HepG2 (cell line): ENCODE results near the gene COLEC12. TPM values are rescaled to one million over a fixed set of nuclear protein-coding genes. Genes with fewer than 3 reads are reported as not detected.
A peak's percentile ranks its signal among the peaks of the same experiment; 100 is the strongest.

Experiments used
- ERF ChIP-seq: IDR thresholded peaks from 2 replicates; pipeline ENCODE4 v1.6.1; 2018; ENCODE audit warnings: missing biosample characterization, missing genetic modification reagents
- MAF1 ChIP-seq: sonication (generic); formaldehyde crosslinking; IDR thresholded peaks from 2 replicates; pipeline ENCODE4 v1.5.0; 2020; ENCODE audit warnings: missing genetic modification reagents, borderline replicate concordance
- MXI1 ChIP-seq: IDR thresholded peaks from 3 replicates; pipeline ENCODE4 v1.6.1; 2012; ENCODE audit warnings: low read depth, low read length, inconsistent platforms, borderline replicate concordance
- NFYB ChIP-seq: sonication (generic); formaldehyde crosslinking; IDR thresholded peaks from 2 replicates; pipeline ENCODE4 v1.4.0; 2020; ENCODE audit warnings: missing genetic modification reagents
- TARDBP ChIP-seq: sonication (generic); formaldehyde crosslinking; IDR thresholded peaks from 2 replicates; pipeline ENCODE4 v1.8.0; 2022; ENCODE audit warnings: mild to moderate bottlenecking, missing genetic modification reagents
- ZBTB21 ChIP-seq: sonication (generic); formaldehyde crosslinking; IDR thresholded peaks from 2 replicates; pipeline ENCODE4 v1.4.0; 2020; ENCODE audit warnings: missing genetic modification reagents
- ZMAT3 ChIP-seq: sonication (generic); formaldehyde crosslinking; conservative IDR thresholded peaks from 2 replicates; pipeline ENCODE4 v1.7.0; 2021; ENCODE audit warnings: missing genetic modification reagents
- ZNF136 ChIP-seq: sonication (generic); formaldehyde crosslinking; IDR thresholded peaks from 2 replicates; pipeline ENCODE4 v1.8.1; 2022; ENCODE audit warnings: low read depth, mild to moderate bottlenecking, moderate library complexity, missing genetic modification reagents
- polyA plus RNA-seq, 8 experiments: library from polyadenylated mRNA; depleted of rRNA in 3 of 8; stranded (reverse) in 7 of 8; unstranded in 1 of 8; fragments of >200 nt; fragmentation: Illumina TruSeq in 4 of 8; extraction: Trizol in 4 of 8; gene quantifications; 2 replicates each; pipeline versions ENCODE4 v1.2.1 to v1.2.3, GENCODE V29; 2011 to 2016; ENCODE audit warnings: low read depth in 4 of 8, missing spikeins in 1 of 8, mixed read lengths in 1 of 8; ENCODE audit not compliant: insufficient read depth in 1 of 8
- total RNA-seq, 5 experiments: library from RNA; depleted of rRNA; stranded (reverse); fragments of >200 nt; fragmentation: Illumina TruSeq; extraction: Trizol; gene quantifications; 2 replicates each; pipeline ENCODE4 v1.2.3, GENCODE V29; 2016; ENCODE audit warnings: low read depth in 1 of 5
- TF ChIP-seq, protein P1 (sequence below), 2 experiments: fragments of 450-650 bp in 1 of 2; sonication (generic) in 1 of 2; formaldehyde crosslinking in 1 of 2; IDR thresholded peaks; 2 replicates each; pipeline versions ENCODE4 v1.6.1 to v1.8.0; 2016 to 2022; ENCODE audit warnings: antibody characterized with exemption in 1 of 2, mild to moderate bottlenecking in 1 of 2, missing genetic modification reagents in 1 of 2
- TF ChIP-seq, protein P2 (sequence below): sonication (generic); formaldehyde crosslinking; IDR thresholded peaks from 2 replicates; pipeline ENCODE4 v1.5.0; 2020; ENCODE audit warnings: mild to moderate bottlenecking, missing genetic modification reagents
- TF ChIP-seq, protein P3 (sequence below): sonication (generic); formaldehyde crosslinking; IDR thresholded peaks from 2 replicates; pipeline ENCODE4 v1.5.0; 2020; ENCODE audit warnings: mild to moderate bottlenecking, missing genetic modification reagents
- TF ChIP-seq, protein P4 (sequence below): sonication (generic); formaldehyde crosslinking; IDR thresholded peaks from 2 replicates; pipeline ENCODE4 v1.5.1; 2020; ENCODE audit warnings: missing genetic modification reagents, mild to moderate bottlenecking, borderline replicate concordance

COLEC12 gene
- total and polyA plus RNA-seq, 2 of the 13 experiments (the other 11 are each of a cell fraction or from before 2014, with no cell fraction given): 0.02 to 0.11 TPM

DNA sequence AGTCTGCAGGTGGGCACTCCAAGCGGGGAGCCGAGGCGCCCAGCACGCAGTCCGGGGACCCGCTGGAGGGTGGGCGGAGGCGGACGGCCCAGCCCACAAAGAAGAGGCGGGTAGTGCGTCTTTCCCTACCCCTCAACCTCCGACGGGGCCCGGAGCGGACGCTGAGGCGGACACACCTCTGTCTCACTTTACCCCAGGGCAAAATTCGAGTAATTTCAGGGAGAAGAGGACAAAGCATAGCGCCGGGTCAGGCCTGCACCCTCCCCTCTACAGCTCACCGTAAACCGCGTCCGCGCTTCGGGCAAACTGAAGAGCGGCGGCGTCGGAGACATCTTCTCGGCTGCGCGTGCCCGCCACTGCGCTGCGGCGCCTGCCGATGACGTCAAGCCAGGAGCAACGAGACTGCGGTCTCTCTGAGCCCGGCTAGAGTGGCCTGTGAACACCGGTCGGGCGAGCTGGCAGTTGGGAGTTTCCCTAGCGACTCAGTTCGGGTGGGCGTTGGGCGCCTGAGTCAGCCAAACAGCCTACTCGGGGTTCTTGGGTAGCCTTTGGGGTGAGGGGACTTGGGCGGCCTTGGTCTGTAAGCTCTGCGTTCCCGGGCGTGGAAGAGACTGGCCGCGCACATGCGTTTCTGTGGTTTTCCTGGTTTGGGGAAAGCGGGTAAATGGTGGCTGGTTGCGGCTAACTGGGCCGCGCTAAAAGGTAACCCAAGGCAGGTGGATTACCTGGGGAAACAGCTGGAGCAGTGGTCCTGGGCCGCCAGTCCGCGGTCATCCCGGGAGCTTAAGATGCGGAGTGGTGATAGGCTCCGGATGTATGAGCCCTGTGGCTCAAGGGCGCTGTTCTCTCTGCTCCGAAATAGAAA lies 232.6 kb downstream of the COLEC12 start, which contains the start of gene THOC1 (continued):
- TF ChIP-seq, protein P1, sequence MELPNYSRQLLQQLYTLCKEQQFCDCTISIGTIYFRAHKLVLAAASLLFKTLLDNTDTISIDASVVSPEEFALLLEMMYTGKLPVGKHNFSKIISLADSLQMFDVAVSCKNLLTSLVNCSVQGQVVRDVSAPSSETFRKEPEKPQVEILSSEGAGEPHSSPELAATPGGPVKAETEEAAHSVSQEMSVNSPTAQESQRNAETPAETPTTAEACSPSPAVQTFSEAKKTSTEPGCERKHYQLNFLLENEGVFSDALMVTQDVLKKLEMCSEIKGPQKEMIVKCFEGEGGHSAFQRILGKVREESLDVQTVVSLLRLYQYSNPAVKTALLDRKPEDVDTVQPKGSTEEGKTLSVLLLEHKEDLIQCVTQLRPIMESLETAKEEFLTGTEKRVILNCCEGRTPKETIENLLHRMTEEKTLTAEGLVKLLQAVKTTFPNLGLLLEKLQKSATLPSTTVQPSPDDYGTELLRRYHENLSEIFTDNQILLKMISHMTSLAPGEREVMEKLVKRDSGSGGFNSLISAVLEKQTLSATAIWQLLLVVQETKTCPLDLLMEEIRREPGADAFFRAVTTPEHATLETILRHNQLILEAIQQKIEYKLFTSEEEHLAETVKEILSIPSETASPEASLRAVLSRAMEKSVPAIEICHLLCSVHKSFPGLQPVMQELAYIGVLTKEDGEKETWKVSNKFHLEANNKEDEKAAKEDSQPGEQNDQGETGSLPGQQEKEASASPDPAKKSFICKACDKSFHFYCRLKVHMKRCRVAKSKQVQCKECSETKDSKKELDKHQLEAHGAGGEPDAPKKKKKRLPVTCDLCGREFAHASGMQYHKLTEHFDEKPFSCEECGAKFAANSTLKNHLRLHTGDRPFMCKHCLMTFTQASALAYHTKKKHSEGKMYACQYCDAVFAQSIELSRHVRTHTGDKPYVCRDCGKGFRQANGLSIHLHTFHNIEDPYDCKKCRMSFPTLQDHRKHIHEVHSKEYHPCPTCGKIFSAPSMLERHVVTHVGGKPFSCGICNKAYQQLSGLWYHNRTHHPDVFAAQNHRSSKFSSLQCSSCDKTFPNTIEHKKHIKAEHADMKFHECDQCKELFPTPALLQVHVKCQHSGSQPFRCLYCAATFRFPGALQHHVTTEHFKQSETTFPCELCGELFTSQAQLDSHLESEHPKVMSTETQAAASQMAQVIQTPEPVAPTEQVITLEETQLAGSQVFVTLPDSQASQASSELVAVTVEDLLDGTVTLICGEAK (IDR thresholded peaks at IDR 0.05): no peak
- TF ChIP-seq, protein P1 (CRISPR knock-in tag; IDR thresholded peaks at IDR 0.05): peak; percentile 92; the same call in 1 of the 2 replicates
- TF ChIP-seq ZBTB21 (CRISPR knock-in tag) (peak; percentile 55; the same call in 1 of the 2 replicates), TARDBP (CRISPR knock-in tag) (peak; percentile 93), MXI1 (peak; percentile 88; the same call in 1 of the 3 replicates), NFYB (CRISPR knock-in tag) (0 out of 2 replicates have a peak, but pooled peaks have one; percentile 38), ZNF136 (CRISPR knock-in tag) (0 out of 2 replicates have a peak, but pooled peaks have one; percentile 51), ERF (CRISPR knock-in tag) (peak; percentile 90), MAF1 (CRISPR knock-in tag) (peak; percentile 73; the same call in 1 of the 2 replicates), ZMAT3 (CRISPR knock-in tag) (peak; percentile 65)
- TF ChIP-seq, protein P2, sequence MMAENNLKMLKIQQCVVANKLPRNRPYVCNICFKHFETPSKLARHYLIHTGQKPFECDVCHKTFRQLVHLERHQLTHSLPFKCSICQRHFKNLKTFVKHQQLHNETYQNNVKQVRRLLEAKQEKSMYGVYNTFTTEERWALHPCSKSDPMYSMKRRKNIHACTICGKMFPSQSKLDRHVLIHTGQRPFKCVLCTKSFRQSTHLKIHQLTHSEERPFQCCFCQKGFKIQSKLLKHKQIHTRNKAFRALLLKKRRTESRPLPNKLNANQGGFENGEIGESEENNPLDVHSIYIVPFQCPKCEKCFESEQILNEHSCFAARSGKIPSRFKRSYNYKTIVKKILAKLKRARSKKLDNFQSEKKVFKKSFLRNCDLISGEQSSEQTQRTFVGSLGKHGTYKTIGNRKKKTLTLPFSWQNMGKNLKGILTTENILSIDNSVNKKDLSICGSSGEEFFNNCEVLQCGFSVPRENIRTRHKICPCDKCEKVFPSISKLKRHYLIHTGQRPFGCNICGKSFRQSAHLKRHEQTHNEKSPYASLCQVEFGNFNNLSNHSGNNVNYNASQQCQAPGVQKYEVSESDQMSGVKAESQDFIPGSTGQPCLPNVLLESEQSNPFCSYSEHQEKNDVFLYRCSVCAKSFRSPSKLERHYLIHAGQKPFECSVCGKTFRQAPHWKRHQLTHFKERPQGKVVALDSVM (CRISPR knock-in tag): peak; percentile 71
- TF ChIP-seq, protein P3, sequence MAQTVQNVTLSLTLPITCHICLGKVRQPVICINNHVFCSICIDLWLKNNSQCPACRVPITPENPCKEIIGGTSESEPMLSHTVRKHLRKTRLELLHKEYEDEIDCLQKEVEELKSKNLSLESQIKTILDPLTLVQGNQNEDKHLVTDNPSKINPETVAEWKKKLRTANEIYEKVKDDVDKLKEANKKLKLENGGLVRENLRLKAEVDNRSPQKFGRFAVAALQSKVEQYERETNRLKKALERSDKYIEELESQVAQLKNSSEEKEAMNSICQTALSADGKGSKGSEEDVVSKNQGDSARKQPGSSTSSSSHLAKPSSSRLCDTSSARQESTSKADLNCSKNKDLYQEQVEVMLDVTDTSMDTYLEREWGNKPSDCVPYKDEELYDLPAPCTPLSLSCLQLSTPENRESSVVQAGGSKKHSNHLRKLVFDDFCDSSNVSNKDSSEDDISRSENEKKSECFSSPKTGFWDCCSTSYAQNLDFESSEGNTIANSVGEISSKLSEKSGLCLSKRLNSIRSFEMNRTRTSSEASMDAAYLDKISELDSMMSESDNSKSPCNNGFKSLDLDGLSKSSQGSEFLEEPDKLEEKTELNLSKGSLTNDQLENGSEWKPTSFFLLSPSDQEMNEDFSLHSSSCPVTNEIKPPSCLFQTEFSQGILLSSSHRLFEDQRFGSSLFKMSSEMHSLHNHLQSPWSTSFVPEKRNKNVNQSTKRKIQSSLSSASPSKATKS (CRISPR knock-in tag): peak; percentile 94; the same call in 1 of the 2 replicates
- TF ChIP-seq, protein P4, sequence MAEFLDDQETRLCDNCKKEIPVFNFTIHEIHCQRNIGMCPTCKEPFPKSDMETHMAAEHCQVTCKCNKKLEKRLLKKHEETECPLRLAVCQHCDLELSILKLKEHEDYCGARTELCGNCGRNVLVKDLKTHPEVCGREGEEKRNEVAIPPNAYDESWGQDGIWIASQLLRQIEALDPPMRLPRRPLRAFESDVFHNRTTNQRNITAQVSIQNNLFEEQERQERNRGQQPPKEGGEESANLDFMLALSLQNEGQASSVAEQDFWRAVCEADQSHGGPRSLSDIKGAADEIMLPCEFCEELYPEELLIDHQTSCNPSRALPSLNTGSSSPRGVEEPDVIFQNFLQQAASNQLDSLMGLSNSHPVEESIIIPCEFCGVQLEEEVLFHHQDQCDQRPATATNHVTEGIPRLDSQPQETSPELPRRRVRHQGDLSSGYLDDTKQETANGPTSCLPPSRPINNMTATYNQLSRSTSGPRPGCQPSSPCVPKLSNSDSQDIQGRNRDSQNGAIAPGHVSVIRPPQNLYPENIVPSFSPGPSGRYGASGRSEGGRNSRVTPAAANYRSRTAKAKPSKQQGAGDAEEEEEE (CRISPR knock-in tag): peak; percentile 63
